SU-DHL-6 (cell line): ENCODE measurements around the gene HLA-C.

Source experiments
- H2AFZ ChIP-seq: fragments of 200-600 bp; sonication (generic); 2 replicates; pipeline ENCODE4 v1.6.1; 2014; ENCODE audit warnings: low read depth, mild to moderate bottlenecking, moderate library complexity, mixed read lengths, antibody characterized with exemption, low read length; ENCODE audit not compliant: severe bottlenecking
- H3F3A ChIP-seq: fragments of 200-600 bp; shearing (Covaris generic); 2 replicates; pipeline ENCODE4 v1.6.0; 2016; ENCODE audit warnings: antibody characterized with exemption, mild to moderate bottlenecking; ENCODE audit not compliant: insufficient read depth
- H3K27ac ChIP-seq: fragments of 200-600 bp; sonication (generic); 2 replicates; pipeline ENCODE4 v1.5.1; 2016; ENCODE audit warnings: low read depth, mild to moderate bottlenecking, low read length, moderate library complexity, mixed read lengths
- H3K27me3 ChIP-seq: fragments of 200-600 bp; sonication (generic), shearing (Covaris generic); 2 replicates; pipeline ENCODE4 v1.6.0; 2014; ENCODE audit warnings: mild to moderate bottlenecking, low read length
- H3K36me3 ChIP-seq: fragments of 200-600 bp; sonication (generic); 2 replicates; pipeline ENCODE4 v1.6.1; 2014; ENCODE audit warnings: mild to moderate bottlenecking, low read length, mixed read lengths
- H3K4me2 ChIP-seq: fragments of 300-600, 200-600 bp; shearing (Covaris generic), sonication (generic); 2 replicates; pipeline ENCODE4 v1.6.0; 2014; ENCODE audit warnings: low read length, low read depth, mild to moderate bottlenecking; ENCODE audit not compliant: poor library complexity, severe bottlenecking
- H3K4me3 ChIP-seq: fragments of 200-600 bp; sonication (generic); 2 replicates; pipeline ENCODE4 v1.5.1; 2014; ENCODE audit warnings: antibody characterized with exemption, low read length, mild to moderate bottlenecking, mixed read lengths; ENCODE audit not compliant: insufficient read depth, poor library complexity, severe bottlenecking
- H3K79me2 ChIP-seq: fragments of 200-600 bp; sonication (generic); 2 replicates; pipeline ENCODE4 v1.6.1; 2014; ENCODE audit warnings: mild to moderate bottlenecking, low read length, moderate library complexity; ENCODE audit not compliant: insufficient read depth
- H3K9ac ChIP-seq: fragments of 200-600 bp; sonication (generic); 2 replicates; pipeline ENCODE4 v1.7.0; 2014; ENCODE audit warnings: mild to moderate bottlenecking, low read length
- H3K9me2 ChIP-seq: fragments of 200-600 bp; sonication (generic); replicated peaks from 2 replicates; pipeline ENCODE4 v1.6.1; 2014; ENCODE audit warnings: low read length; ENCODE audit not compliant: insufficient read depth
- H3K9me3 ChIP-seq: fragments of 200-600 bp; sonication (generic); 2 replicates; pipeline ENCODE4 v1.6.1; 2014; ENCODE audit warnings: low read length, mixed read lengths; ENCODE audit not compliant: insufficient read depth
- H4K20me1 ChIP-seq: fragments of 200-600 bp; sonication (generic); 2 replicates; pipeline ENCODE4 v1.6.1; 2014; ENCODE audit warnings: low read depth, mild to moderate bottlenecking, antibody characterized with exemption, low read length, moderate library complexity, mixed read lengths
- CTCF ChIP-seq: fragments of 200-600 bp; sonication (generic); IDR thresholded peaks from one replicate; pipeline ENCODE4 v1.5.1; 2017; ENCODE audit warnings: antibody characterized with exemption, mild to moderate bottlenecking, low read length, moderate library complexity; ENCODE audit not compliant: insufficient read depth, poor library complexity, severe bottlenecking
- EZH2phosphoT487 ChIP-seq: fragments of 200-600 bp; sonication (generic), shearing (Covaris generic); conservative IDR thresholded peaks from 2 replicates; pipeline ENCODE4 v1.6.1; 2018; ENCODE audit warnings: mild to moderate bottlenecking, antibody characterized with exemption, low read length, moderate library complexity, mixed read lengths

The HLA-C gene

GRCh38 chr6:31271641-31272357 is at the start of gene HLA-C:
Gene HLA-C, minus strand, starts transcription at chr6:31272092. Its CDS starts 21 bp downstream, at chr6:31272071.
- H3K27ac ChIP-seq, result peak within 1 kb of the TSS; percentile 12; the same call in 1 of the 2 replicates
- TF ChIP-seq EZH2phosphoT487 (no peak), CTCF (no peak)
- H3K27me3 ChIP-seq, result no peaks in the 10 kb centered on the region
- no peaks in the 10 kb centered on the region for H3K79me2 ChIP-seq
- peak within 1 kb of the TSS; percentile 86 for H3K9ac ChIP-seq
- H4K20me1 ChIP-seq, result no peaks in the 10 kb centered on the region
- H3K9me2 ChIP-seq, result no peaks in the 10 kb centered on the region
- H3K4me2 ChIP-seq, result peak within 1 kb of the TSS; percentile 61
- no peaks in the 10 kb centered on the region for H3K36me3 ChIP-seq
- H3K9me3 ChIP-seq, result no peaks in the 10 kb centered on the region
- peak within 1 kb of the TSS; percentile 78 for H3K4me3 ChIP-seq
- H2AFZ ChIP-seq, result peak within 1 kb of the TSS; percentile 92
- no peaks in the 10 kb centered on the region for H3F3A ChIP-seq

GRCh38 chr6:31321005-31321707 is 49.3 kb upstream of the HLA-C start:
- Histone ChIP-seq H3K9ac (no peak overlapping the region), H3K27ac (no peak overlapping the region), H3K4me2 (no peak overlapping the region), H3K9me2 (no peaks in the 10 kb centered on the region), H2AFZ (no peak overlapping the region), H3F3A (no peaks in the 10 kb centered on the region), H4K20me1 (no peaks in the 10 kb centered on the region), H3K9me3 (no peaks in the 10 kb centered on the region), H3K4me3 (no peak overlapping the region), H3K27me3 (no peaks in the 10 kb centered on the region), H3K36me3 (no peaks in the 10 kb centered on the region), H3K79me2 (no peaks in the 10 kb centered on the region)
- TF ChIP-seq EZH2phosphoT487 (no peak), CTCF (no peak)

GRCh38 chr6:31317036-31317435 is 45.1 kb upstream of the HLA-C start:
- TF ChIP-seq EZH2phosphoT487 (no peak), CTCF (no peak)
- Histone ChIP-seq H3K27ac (no peak overlapping the region), H3K9me2 (no peaks in the 10 kb centered on the region), H3K9me3 (no peaks in the 10 kb centered on the region), H2AFZ (no peak overlapping the region), H3K27me3 (no peaks in the 10 kb centered on the region), H3F3A (no peaks in the 10 kb centered on the region), H3K9ac (no peak overlapping the region), H3K4me2 (no peak overlapping the region), H3K36me3 (no peaks in the 10 kb centered on the region), H4K20me1 (no peaks in the 10 kb centered on the region), H3K79me2 (no peaks in the 10 kb centered on the region), H3K4me3 (no peak overlapping the region)
